Measurements from ENCODE around the gene NEK3. TPM values are rescaled to one million over a fixed set of nuclear protein-coding genes. Genes with fewer than 3 reads are reported as not detected.

NEK3 gene
- total RNA-seq, 1 donor from 2014 or later, result 14.8 TPM

- DNase-seq (ENCODE audit: low spot score), result no peak
- peak; percentile 98 for TF ChIP-seq CTCF (IDR thresholded peaks at IDR 0.05)
- peak overlapping the region; percentile 82 for H3K4me3 Mint-ChIP-seq (ENCODE audit: unreplicated experiment)
- peaks cover 18% of the 10 kb centered on the region for H3K36me3 Mint-ChIP-seq (ENCODE audit: low read depth)
- peaks cover 3% of the 10 kb centered on the region for H3K27me3 Mint-ChIP-seq (ENCODE audit: low read depth)
- peaks cover 16% of the 10 kb centered on the region for H3K4me1 Mint-ChIP-seq (ENCODE audit: low read depth)
- H3K9me3 Mint-ChIP-seq (ENCODE audit: low read depth), result peaks cover 6% of the 10 kb centered on the region
- peak overlapping the region; percentile 70 for H3K27ac Mint-ChIP-seq (ENCODE audit: unreplicated experiment)
Observed at GRCh38 chr13:52127783-52128702, 31.4 kb downstream of the NEK3 start.

GRCh38 chr13:52127378-52127777 lies 32.0 kb downstream of the NEK3 start:
- peaks cover 3% of the 10 kb centered on the region for H3K27me3 Mint-ChIP-seq (ENCODE audit: low read depth)
- peak overlapping the region; percentile 28 for H3K27ac Mint-ChIP-seq (ENCODE audit: unreplicated experiment)
- H3K4me3 Mint-ChIP-seq (ENCODE audit: unreplicated experiment), result no peak overlapping the region
- TF ChIP-seq CTCF (IDR thresholded peaks at IDR 0.05), result no peak
- H3K4me1 Mint-ChIP-seq (ENCODE audit: low read depth), result peaks cover 16% of the 10 kb centered on the region
- peaks cover 6% of the 10 kb centered on the region for H3K9me3 Mint-ChIP-seq (ENCODE audit: low read depth)
- DNase-seq (ENCODE audit: low spot score), result no peak
- H3K36me3 Mint-ChIP-seq (ENCODE audit: low read depth), result peaks cover 14% of the 10 kb centered on the region

GRCh38 chr13:52125547-52125946 lies 33.9 kb downstream of the NEK3 start:
- DNase-seq (ENCODE audit: low spot score), result no peak
- Mint-ChIP-seq H3K4me3 (ENCODE audit: unreplicated experiment) (no peak overlapping the region), H3K4me1 (ENCODE audit: low read depth) (peaks cover 16% of the 10 kb centered on the region), H3K36me3 (ENCODE audit: low read depth) (no peaks in the 10 kb centered on the region), H3K27ac (ENCODE audit: unreplicated experiment) (no peak overlapping the region), H3K27me3 (ENCODE audit: low read depth) (peaks cover 3% of the 10 kb centered on the region), H3K9me3 (ENCODE audit: low read depth) (no peaks in the 10 kb centered on the region)
- no peak for TF ChIP-seq CTCF (IDR thresholded peaks at IDR 0.05)

- Mint-ChIP-seq H3K9me3 (ENCODE audit: low read depth) (no peaks in the 10 kb centered on the region), H3K4me3 (ENCODE audit: unreplicated experiment) (no peak overlapping the region), H3K27ac (ENCODE audit: unreplicated experiment) (no peak overlapping the region), H3K27me3 (ENCODE audit: low read depth) (peaks cover 8% of the 10 kb centered on the region), H3K36me3 (ENCODE audit: low read depth) (no peaks in the 10 kb centered on the region), H3K4me1 (ENCODE audit: low read depth) (peaks cover 7% of the 10 kb centered on the region)
- TF ChIP-seq CTCF (IDR thresholded peaks at IDR 0.05), result no peak
- DNase-seq (ENCODE audit: low spot score), result no peak
Observed at GRCh38 chr13:52118595-52118994, 40.8 kb downstream of the NEK3 start.

GRCh38 chr13:52118095-52118494 lies 41.3 kb downstream of the NEK3 start:
- DNase-seq (ENCODE audit: low spot score), result no peak
- H3K27ac Mint-ChIP-seq (ENCODE audit: unreplicated experiment), result no peak overlapping the region
- no peaks in the 10 kb centered on the region for H3K9me3 Mint-ChIP-seq (ENCODE audit: low read depth)
- TF ChIP-seq CTCF (IDR thresholded peaks at IDR 0.05), result no peak
- no peak overlapping the region for H3K4me3 Mint-ChIP-seq (ENCODE audit: unreplicated experiment)
- peaks cover 7% of the 10 kb centered on the region for H3K4me1 Mint-ChIP-seq (ENCODE audit: low read depth)
- H3K36me3 Mint-ChIP-seq (ENCODE audit: low read depth), result no peaks in the 10 kb centered on the region
- peaks cover 10% of the 10 kb centered on the region for H3K27me3 Mint-ChIP-seq (ENCODE audit: low read depth)
